H1 (cell line): ENCODE measurements around the gene THUMPD3. TPM values are rescaled to one million over a fixed set of nuclear protein-coding genes. Genes with fewer than 3 reads are reported as not detected.

ENCODE experiments used
- CTCF ChIA-PET: fragments of 300-600 bp; sonication (Branson Sonifier 250); formaldehyde crosslinking; loops from one replicate; lab custom pipeline; 2021; ENCODE audit not compliant: partially characterized antibody; lab: Charles Lee
- POLR2A ChIA-PET: fragments of 300-600 bp; sonication (Branson Sonifier 250); formaldehyde crosslinking; loops from one replicate; lab custom pipeline; 2021; ENCODE audit warnings: inconsistent platforms; ENCODE audit not compliant: partially characterized antibody; lab: Charles Lee
- DNase-seq, 2 experiments: peaks; one replicate each; pipeline versions ENCODE4 v3.0.0 to v3.0.0-alpha.2; 2010 to 2022; ENCODE audit warnings: low spot score in 2 of 2, low read depth in 1 of 2, mixed read lengths in 1 of 2
- FAIRE-seq: peaks from 2 replicates; lab custom pipeline; 2011; peaks lifted over from hg19 to GRCh38; lab: Jason Lieb, UNC
- H2AFZ ChIP-seq: 2 replicates; pipeline ENCODE4 v1.8.1; 2012; ENCODE audit warnings: low read length, inconsistent platforms
- H2AK5ac ChIP-seq: 2 replicates; pipeline ENCODE4 v1.6.1; 2013; ENCODE audit warnings: low read depth, low read length
- H2BK120ac ChIP-seq: replicated peaks from 2 replicates; pipeline ENCODE3; 2013; ENCODE audit warnings: low read depth, low read length, inconsistent platforms
- H2BK12ac ChIP-seq: 2 replicates; pipeline ENCODE4 v1.6.1; 2013; ENCODE audit warnings: low read depth, low read length
- H2BK15ac ChIP-seq: 2 replicates; pipeline ENCODE4 v1.6.1; 2013; ENCODE audit warnings: low read length
- H2BK20ac ChIP-seq: 2 replicates; pipeline ENCODE4 v1.6.1; 2013; ENCODE audit warnings: low read length
- H2BK5ac ChIP-seq: 2 replicates; pipeline ENCODE4 v1.6.1; 2013; ENCODE audit warnings: low read depth, low read length
- H3K14ac ChIP-seq: 2 replicates; pipeline ENCODE4 v1.6.1; 2013; ENCODE audit warnings: inconsistent platforms; ENCODE audit not compliant: insufficient read length
- H3K18ac ChIP-seq: 2 replicates; pipeline ENCODE4 v1.6.1; 2013; ENCODE audit warnings: low read length; ENCODE audit errors: extremely low read depth
- H3K23ac ChIP-seq: 2 replicates; pipeline ENCODE4 v1.6.1; 2013; ENCODE audit warnings: inconsistent platforms; ENCODE audit not compliant: insufficient read length
- H3K23me2 ChIP-seq: 2 replicates; pipeline ENCODE4 v1.6.1; 2013; ENCODE audit warnings: low read depth, low read length
- H3K27ac ChIP-seq: 2 replicates; pipeline ENCODE4 v1.6.1; 2011; ENCODE audit warnings: low read depth, low read length, inconsistent platforms
- H3K27me3 ChIP-seq, 4 experiments: replicated peaks in 1 of 4; 1 replicate in 1 of 4; 2 replicates in 3 of 4; pipeline versions ENCODE4 v1.6.1 to v1.8.1; 2011 to 2013; ENCODE audit warnings: low read length in 3 of 4, mild to moderate bottlenecking in 3 of 4, inconsistent platforms in 2 of 4, mixed read lengths in 2 of 4, moderate library complexity in 1 of 4; ENCODE audit not compliant: control insufficient read depth in 3 of 4, insufficient read depth in 3 of 4; ENCODE audit errors: extremely low read depth in 1 of 4
- H3K36me3 ChIP-seq, 4 experiments: 2 replicates each; pipeline versions ENCODE4 v1.6.1 to v1.8.1; 2011 to 2013; ENCODE audit warnings: mild to moderate bottlenecking in 4 of 4, low read length in 3 of 4, moderate library complexity in 2 of 4, control low read depth in 1 of 4, inconsistent platforms in 1 of 4; ENCODE audit not compliant: insufficient read depth in 4 of 4, control insufficient read depth in 2 of 4
- H3K4ac ChIP-seq: replicated peaks from 2 replicates; pipeline ENCODE3; 2013; ENCODE audit warnings: low read length, low read depth, mixed read lengths, inconsistent platforms; ENCODE audit not compliant: insufficient read length
- H3K4me1 ChIP-seq, 4 experiments: replicated peaks in 1 of 4; 1 replicate in 1 of 4; 2 replicates in 3 of 4; pipeline versions ENCODE4 v1.6.1 to v1.8.1; 2011 to 2013; ENCODE audit warnings: low read length in 3 of 4, inconsistent platforms in 2 of 4, mixed read lengths in 1 of 4; ENCODE audit not compliant: insufficient read depth in 4 of 4, control insufficient read depth in 3 of 4
- H3K4me2 ChIP-seq, 2 experiments: 2 replicates each; pipeline versions ENCODE4 v1.6.1 to v1.8.1; 2011 to 2013; ENCODE audit warnings: low read depth in 2 of 2, low read length in 2 of 2, control low read depth in 1 of 2, inconsistent platforms in 1 of 2, mild to moderate bottlenecking in 1 of 2; ENCODE audit not compliant: insufficient read depth in 1 of 2
- H3K4me3 ChIP-seq, 4 experiments: fragments of 200-600, 300-600 bp in 1 of 4; sonication (generic), shearing (Covaris generic), sonication (Bioruptor Twin) in 1 of 4; 2 replicates each; pipeline versions ENCODE4 v1.5.1 to v1.8.1; 2011 to 2016; ENCODE audit warnings: low read length in 4 of 4, low read depth in 3 of 4, control low read depth in 2 of 4, inconsistent platforms in 2 of 4, mild to moderate bottlenecking in 2 of 4, mixed read lengths in 1 of 4, moderate library complexity in 1 of 4; ENCODE audit not compliant: insufficient read depth in 2 of 4; ENCODE audit errors: extremely low read depth in 1 of 4
- H3K56ac ChIP-seq: replicated peaks from 2 replicates; pipeline ENCODE3; 2013; ENCODE audit warnings: low read depth, mild to moderate bottlenecking, mixed read lengths, low read length, inconsistent platforms; ENCODE audit not compliant: insufficient read length
- H3K79me1 ChIP-seq: 2 replicates; pipeline ENCODE4 v1.6.1; 2013; ENCODE audit warnings: low read depth, low read length, control low read depth
- H3K79me2 ChIP-seq, 2 experiments: 2 replicates each; pipeline versions ENCODE4 v1.6.1 to v1.8.1; 2012 to 2013; ENCODE audit warnings: low read length in 2 of 2, mild to moderate bottlenecking in 2 of 2, inconsistent platforms in 1 of 2; ENCODE audit not compliant: insufficient read depth in 2 of 2, control insufficient read depth in 1 of 2
- H3K9ac ChIP-seq, 4 experiments: replicated peaks in 1 of 4; 1 replicate in 1 of 4; 2 replicates in 3 of 4; pipeline versions ENCODE4 v1.6.1 to v1.8.1; 2011 to 2013; ENCODE audit warnings: low read depth in 3 of 4, low read length in 3 of 4, control low read depth in 2 of 4, mild to moderate bottlenecking in 2 of 4, moderate library complexity in 2 of 4, inconsistent platforms in 1 of 4; ENCODE audit errors: extremely low read depth in 1 of 4
- H3K9me3 ChIP-seq, 2 experiments: 2 replicates each; pipeline versions ENCODE4 v1.6.1 to v1.8.1; 2012 to 2013; ENCODE audit warnings: mild to moderate bottlenecking in 2 of 2, moderate library complexity in 2 of 2, control low read depth in 1 of 2, inconsistent platforms in 1 of 2, low read depth in 1 of 2, low read length in 1 of 2, mixed read lengths in 1 of 2; ENCODE audit not compliant: insufficient read depth in 2 of 2
- H4K20me1 ChIP-seq, 2 experiments: replicated peaks in 1 of 2; 2 replicates each; pipeline versions ENCODE3 to v1.8.1; 2011 to 2013; ENCODE audit warnings: inconsistent platforms in 2 of 2, low read length in 2 of 2, mild to moderate bottlenecking in 1 of 2; ENCODE audit not compliant: insufficient read depth in 2 of 2, control insufficient read depth in 1 of 2
- H4K5ac ChIP-seq: 2 replicates; pipeline ENCODE4 v1.6.1; 2013; ENCODE audit warnings: low read length, low read depth, mixed read lengths, inconsistent platforms; ENCODE audit not compliant: insufficient read length
- H4K8ac ChIP-seq: 2 replicates; pipeline ENCODE4 v1.8.0; 2013; ENCODE audit warnings: mild to moderate bottlenecking, moderate library complexity, low read length, inconsistent platforms; ENCODE audit not compliant: insufficient read depth; ENCODE audit errors: extremely low read depth
- H4K91ac ChIP-seq: replicated peaks from 2 replicates; pipeline ENCODE3; 2013; ENCODE audit warnings: low read length, mixed read lengths, inconsistent platforms; ENCODE audit not compliant: insufficient read length
- SIX5 ChIP-seq: IDR thresholded peaks from 2 replicates; pipeline ENCODE4 v1.6.1; 2011; ENCODE audit warnings: mild to moderate bottlenecking, low read depth, low read length
- SP4 ChIP-seq: IDR thresholded peaks from 2 replicates; pipeline ENCODE4 v1.6.1; 2012; ENCODE audit warnings: low read length, inconsistent platforms
- WGBS, 2 experiments: shearing (Covaris generic) in 1 of 2; methylation state at CpG; one replicate each; pipeline versions ENCODE4 v1.1.6 to v1.1.7; 2013 to 2015; ENCODE audit warnings: low lambda C conversion rate in 2 of 2, mixed read lengths in 2 of 2, inconsistent platforms in 1 of 2, low coverage in 1 of 2, missing lambda C conversion rate in 1 of 2; ENCODE audit not compliant: insufficient replicate concordance in 2 of 2, insufficient coverage in 1 of 2, insufficient read length in 1 of 2; ENCODE audit errors: extremely low coverage in 1 of 2, missing lambda C conversion rate in 1 of 2; 5-methylcytosine and 5-hydroxymethylcytosine counted together
- polyA plus RNA-seq, 7 experiments: library from polyadenylated mRNA; depleted of rRNA in 3 of 7; stranded (reverse) in 5 of 7; unstranded in 2 of 7; fragments of >200 nt in 5 of 7; fragments of 200-250 nt in 2 of 7; gene quantifications; 1 replicate in 5 of 7; 2 replicates in 1 of 7; 4 replicates in 1 of 7; pipeline versions ENCODE4 v1.2.1 to v1.2.3, GENCODE V29; 2011 to 2013; ENCODE audit warnings: missing spikeins in 2 of 7, mixed read lengths in 2 of 7
- total RNA-seq: library from RNA; stranded (reverse); fragmentation: NEBNext Ultra II Directional; extraction: Animal tissue kit (Norgen Biotek cat#: 25700); gene quantifications from 2 replicates; pipeline ENCODE4 v1.2.1, GENCODE V29; 2021

Gene THUMPD3
- total and polyA plus RNA-seq, 2 of the 8 experiments (the other 6 are each of a cell fraction or from before 2014, with no cell fraction given), result 26.7 to 68.9 TPM

DNA sequence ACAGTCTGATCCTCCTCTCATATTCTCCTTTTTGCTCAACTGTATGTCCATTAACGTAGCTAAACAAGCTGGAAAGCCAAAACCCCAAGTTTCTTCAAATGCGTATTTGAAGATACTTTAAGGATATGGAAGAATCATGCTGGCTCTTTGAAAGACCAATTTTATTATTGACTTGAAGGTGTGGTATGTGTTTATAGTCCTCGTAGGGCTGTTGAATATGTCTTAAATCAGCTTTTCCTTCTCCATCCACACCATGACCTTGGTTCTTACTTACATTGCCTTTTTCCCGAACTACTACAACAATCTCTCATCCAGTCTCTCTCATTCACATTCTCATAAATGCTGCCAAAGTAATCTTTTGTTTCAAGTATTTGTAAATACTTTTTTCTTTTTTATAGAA lies 19.7 kb upstream of the THUMPD3 start:
- Histone ChIP-seq H4K8ac (no peak overlapping the region), H3K4me2 (no peak overlapping the region), H3K79me2 (no peaks in the 10 kb centered on the region), H3K4me1 (peaks cover 0 to 6% (median 0%) of the 10 kb centered on the region in 4 experiments; a peak in 2 of 7 replicates), H3K4me3 (no peak overlapping the region), H3K18ac (no peak overlapping the region), H3K79me1 (no peaks in the 10 kb centered on the region), H3K9ac (no peak overlapping the region), H3K27ac (no peak overlapping the region), H3K23me2 (no peaks in the 10 kb centered on the region), H4K5ac (no peak overlapping the region), H4K20me1 (no peaks in the 10 kb centered on the region), H2BK12ac (no peak overlapping the region), H2BK120ac (no peak overlapping the region), H3K14ac (no peak overlapping the region), H3K23ac (no peak overlapping the region), H2BK5ac (no peak overlapping the region), H3K9me3 (no peaks in the 10 kb centered on the region), H3K36me3 (no peaks in the 10 kb centered on the region), H2AFZ (no peak overlapping the region), H2BK20ac (no peak overlapping the region), H2AK5ac (no peak overlapping the region), H3K56ac (no peak overlapping the region), H2BK15ac (no peak overlapping the region)
- ChIA-PET CTCF (interaction anchor here (0.9 to 1.3 kb wide), 5 partner anchors 10 to 41 kb away, joined by 3 to 7 read pairs (median 4); no protein-coding TSS in a partner anchor), POLR2A (interaction anchor here (0.7 to 1.4 kb wide), 3 partner anchors 8 to 20 kb away, joined by 3 read pairs; partner anchors contain the start of gene THUMPD3)
- WGBS, 2 experiments, result 72% methylated on average over 4 of the region's 4 CpGs; no CpG with 5 or more reads in 1 of the 2 experiments
- no peak for TF ChIP-seq SIX5
- no peak for TF ChIP-seq SP4
- TF ChIP-seq, all 59 proteins: peak for 0
- no peak overlapping the region for H4K91ac ChIP-seq
- DNase-seq (no peak), FAIRE-seq (no peak)
- no peaks in the 10 kb centered on the region for H3K27me3 ChIP-seq
- H3K4ac ChIP-seq, result no peak overlapping the region
